BLaER1 (cell line): ENCODE measurements around the gene SPTBN4.

Experiments used
- H3K27ac ChIP-seq: shearing (Covaris generic); formaldehyde crosslinking; 2 replicates; pipeline ENCODE4 v1.8.1; 2022
- H3K27me3 ChIP-seq: shearing (Covaris generic); formaldehyde crosslinking; 2 replicates; pipeline ENCODE4 v1.8.1; 2022
- H3K36me3 ChIP-seq: shearing (Covaris generic); formaldehyde crosslinking; 2 replicates; pipeline ENCODE4 v1.8.1; 2022
- H3K4me1 ChIP-seq: shearing (Covaris generic); formaldehyde crosslinking; 2 replicates; pipeline ENCODE4 v1.8.1; 2022
- H3K4me2 ChIP-seq: shearing (Covaris generic); formaldehyde crosslinking; 2 replicates; pipeline ENCODE4 v1.8.1; 2022
- H3K4me3 ChIP-seq: shearing (Covaris generic); formaldehyde crosslinking; 2 replicates; pipeline ENCODE4 v1.8.1; 2022
- H3K9ac ChIP-seq: shearing (Covaris generic); formaldehyde crosslinking; 2 replicates; pipeline ENCODE4 v1.8.1; 2022
- H3K9me3 ChIP-seq: shearing (Covaris generic); formaldehyde crosslinking; 2 replicates; pipeline ENCODE4 v1.8.1; 2022
- H4K20me1 ChIP-seq: shearing (Covaris generic); formaldehyde crosslinking; 2 replicates; pipeline ENCODE4 v1.8.1; 2022
- Cebpa-rat ChIP-seq: shearing (Covaris generic); IDR thresholded peaks from 2 replicates; pipeline ENCODE4 v1.8.1; 2022

SPTBN4 gene

DNA sequence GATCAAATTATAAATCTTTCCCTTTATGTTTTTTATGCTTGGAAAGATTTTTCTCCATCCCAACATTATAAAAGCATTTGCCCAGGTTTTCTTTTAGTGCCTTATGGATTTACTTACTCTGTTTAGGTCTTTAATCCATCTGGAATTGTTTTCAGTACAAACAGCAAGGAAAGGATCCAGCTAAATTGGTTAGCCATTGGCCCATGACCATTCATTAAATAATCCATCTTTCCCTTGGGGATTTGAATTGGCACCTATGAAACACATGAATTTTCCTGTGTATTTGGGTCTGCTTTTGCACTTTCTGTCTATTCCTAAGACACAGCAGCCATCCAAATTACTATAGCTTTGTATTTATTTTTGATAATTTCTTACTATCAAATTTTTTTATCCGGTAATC, 81.0 kb downstream of the SPTBN4 start:
- Histone ChIP-seq H3K4me3 (no peak overlapping the region), H3K36me3 (no peaks in the 10 kb centered on the region), H3K27me3 (peaks cover 3% of the 10 kb centered on the region), H3K4me2 (no peak overlapping the region), H4K20me1 (no peaks in the 10 kb centered on the region), H3K9me3 (peaks cover 13% of the 10 kb centered on the region), H3K27ac (no peak overlapping the region), H3K9ac (no peak overlapping the region), H3K4me1 (peaks cover 13% of the 10 kb centered on the region)
- TF ChIP-seq Cebpa-rat, result no peak

DNA sequence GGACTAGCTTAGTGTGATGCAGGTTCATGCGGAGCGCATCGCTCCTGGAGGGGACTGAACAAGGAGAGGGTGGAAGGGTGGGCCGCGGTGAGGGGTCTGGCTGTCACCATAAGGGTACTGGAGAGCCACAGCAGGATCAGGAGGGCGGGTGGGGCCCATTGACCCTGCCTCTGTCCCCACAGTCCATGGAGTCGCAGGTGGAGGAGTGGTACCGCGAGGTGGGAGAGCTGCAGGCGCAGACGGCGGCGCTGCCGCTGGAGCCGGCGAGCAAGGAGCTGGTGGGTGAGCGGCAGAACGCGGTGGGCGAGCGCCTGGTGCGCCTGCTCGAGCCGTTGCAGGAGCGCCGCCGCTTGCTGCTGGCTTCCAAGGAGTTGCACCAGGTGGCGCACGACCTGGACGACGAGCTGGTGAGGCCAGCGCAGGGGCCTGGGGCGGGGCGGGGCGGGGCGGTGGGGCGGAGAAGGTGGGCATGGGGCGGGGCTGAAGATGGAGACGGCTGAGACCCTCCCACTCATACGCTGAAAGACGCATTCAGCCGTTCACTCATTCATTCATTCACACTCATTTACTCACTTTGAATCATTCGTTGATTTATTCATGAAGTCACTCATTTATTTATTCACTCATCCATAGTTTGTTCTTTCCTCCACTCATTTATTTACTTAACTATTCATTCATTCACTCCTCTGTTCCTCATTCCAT, 82.4 kb downstream of the SPTBN4 start:
- Histone ChIP-seq H3K27me3 (peaks cover 16% of the 10 kb centered on the region), H3K9me3 (peaks cover 13% of the 10 kb centered on the region)

DNA sequence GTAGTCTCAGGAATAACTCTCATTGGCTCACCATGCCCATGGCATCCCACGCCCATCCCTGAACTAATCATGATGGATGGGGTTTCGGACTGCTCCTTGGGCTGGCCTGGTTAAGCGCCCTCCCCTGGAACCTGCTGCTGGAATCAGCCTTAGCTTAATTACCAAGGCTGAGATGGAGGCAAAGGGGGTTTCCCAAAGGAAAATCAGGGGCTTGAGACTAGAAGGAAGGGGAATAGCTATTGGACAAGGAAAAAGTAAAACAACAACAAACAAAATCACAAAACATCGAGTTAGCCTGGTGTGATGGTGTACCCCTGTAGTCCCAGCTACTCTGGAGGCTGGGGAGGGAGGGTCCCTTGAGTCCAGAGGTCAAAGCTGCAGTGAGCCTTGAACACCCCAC, 84.2 kb downstream of the SPTBN4 start:
- Histone ChIP-seq H3K36me3 (no peaks in the 10 kb centered on the region), H3K4me3 (no peak overlapping the region), H3K4me1 (peaks cover 10% of the 10 kb centered on the region; the same call in 1 of the 2 replicates), H3K9me3 (peaks cover 9% of the 10 kb centered on the region), H3K27me3 (peaks cover 29% of the 10 kb centered on the region), H3K9ac (no peak overlapping the region), H3K4me2 (no peak overlapping the region), H3K27ac (no peak overlapping the region), H4K20me1 (no peaks in the 10 kb centered on the region)
- no peak for TF ChIP-seq Cebpa-rat

More for the DNA sequence above, 82.4 kb downstream of the SPTBN4 start:
- Histone ChIP-seq H3K27ac (no peak overlapping the region), H3K9ac (no peak overlapping the region), H3K4me1 (peaks cover 5% of the 10 kb centered on the region; the same call in 1 of the 2 replicates), H3K4me2 (peak overlapping the region; percentile 55), H4K20me1 (no peaks in the 10 kb centered on the region), H3K36me3 (no peaks in the 10 kb centered on the region), H3K4me3 (no peak overlapping the region)
- TF ChIP-seq Cebpa-rat, result no peak

DNA sequence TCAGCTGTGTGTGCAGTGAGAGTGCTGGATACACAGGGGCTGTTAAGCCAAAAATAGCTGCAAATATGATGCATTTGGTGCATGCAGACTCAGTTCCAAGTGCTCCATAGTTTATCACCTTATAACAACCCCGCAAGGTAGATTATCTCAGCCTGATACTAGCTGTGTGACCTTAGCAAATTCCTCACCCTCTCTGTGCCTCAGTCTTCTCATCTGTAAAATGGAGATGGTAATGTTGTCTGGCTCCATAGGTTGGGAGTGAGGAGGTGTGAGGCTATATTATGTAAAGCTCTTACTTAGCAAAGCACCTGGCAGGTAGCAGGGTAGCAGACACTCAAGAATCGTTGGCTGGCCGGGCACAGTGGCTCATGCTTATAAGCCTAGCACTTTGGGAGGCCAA, 86.0 kb downstream of the SPTBN4 start:
- Histone ChIP-seq H3K4me3 (no peak overlapping the region), H3K9me3 (no peaks in the 10 kb centered on the region), H3K27me3 (peaks cover 29% of the 10 kb centered on the region), H3K27ac (no peak overlapping the region), H3K4me1 (peaks cover 10% of the 10 kb centered on the region; the same call in 1 of the 2 replicates), H3K36me3 (no peaks in the 10 kb centered on the region), H4K20me1 (no peaks in the 10 kb centered on the region), H3K9ac (no peak overlapping the region), H3K4me2 (no peak overlapping the region)
- no peak for TF ChIP-seq Cebpa-rat

DNA sequence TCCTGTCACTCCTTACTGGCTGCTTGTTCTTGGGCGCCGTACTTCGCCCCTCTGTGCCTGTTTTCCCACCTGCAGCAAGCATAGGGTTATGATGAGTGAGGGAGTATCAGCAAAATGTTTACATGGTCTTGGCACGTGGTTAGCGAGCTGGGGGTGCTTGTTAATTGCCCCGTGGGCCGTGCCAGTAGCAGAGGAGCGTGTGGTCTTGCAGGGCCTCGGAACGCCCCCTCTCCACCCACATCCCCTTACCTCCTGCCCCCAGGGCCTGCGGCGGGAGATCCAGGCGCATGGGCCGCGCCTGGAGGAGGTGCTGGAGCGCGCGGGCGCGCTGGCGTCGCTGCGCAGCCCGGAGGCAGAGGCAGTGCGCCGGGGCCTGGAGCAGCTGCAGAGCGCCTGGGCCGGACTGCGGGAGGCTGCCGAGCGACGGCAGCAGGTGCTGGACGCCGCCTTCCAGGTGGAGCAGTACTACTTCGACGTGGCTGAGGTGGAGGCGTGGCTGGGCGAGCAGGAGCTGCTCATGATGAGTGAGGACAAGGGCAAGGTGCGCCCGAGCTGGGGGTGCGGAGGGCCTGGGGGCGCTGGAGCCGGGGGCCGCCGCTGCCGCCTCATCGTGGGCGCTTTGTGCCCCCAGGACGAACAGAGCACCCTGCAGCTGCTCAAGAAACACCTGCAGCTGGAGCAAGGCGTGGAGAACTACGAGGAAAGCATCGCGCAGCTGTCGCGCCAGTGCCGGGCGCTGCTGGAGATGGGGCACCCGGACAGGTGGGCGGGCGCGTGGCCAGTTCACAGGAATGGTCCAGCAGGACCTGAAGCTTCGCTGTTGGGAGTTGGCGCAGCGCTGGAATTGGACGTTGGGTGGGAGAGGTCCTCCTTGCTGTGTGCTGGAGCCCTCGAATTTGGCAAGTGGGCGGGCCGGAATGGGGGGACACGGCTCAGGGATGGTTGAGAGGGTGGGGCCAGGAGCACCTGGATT, 87.4 kb downstream of the SPTBN4 start:
- no peak overlapping the region for H3K27ac ChIP-seq
- H3K4me3 ChIP-seq, result no peak overlapping the region
- H3K36me3 ChIP-seq, result no peaks in the 10 kb centered on the region
- peaks cover 29% of the 10 kb centered on the region for H3K27me3 ChIP-seq
- peaks cover 10% of the 10 kb centered on the region; the same call in 1 of the 2 replicates for H3K4me1 ChIP-seq
- H3K9me3 ChIP-seq, result no peaks in the 10 kb centered on the region
- no peaks in the 10 kb centered on the region for H4K20me1 ChIP-seq
- H3K4me2 ChIP-seq, result 0 out of 2 replicates have a peak overlapping the region, but pooled peaks have one; percentile 7
- no peak for TF ChIP-seq Cebpa-rat
- no peak overlapping the region for H3K9ac ChIP-seq

DNA sequence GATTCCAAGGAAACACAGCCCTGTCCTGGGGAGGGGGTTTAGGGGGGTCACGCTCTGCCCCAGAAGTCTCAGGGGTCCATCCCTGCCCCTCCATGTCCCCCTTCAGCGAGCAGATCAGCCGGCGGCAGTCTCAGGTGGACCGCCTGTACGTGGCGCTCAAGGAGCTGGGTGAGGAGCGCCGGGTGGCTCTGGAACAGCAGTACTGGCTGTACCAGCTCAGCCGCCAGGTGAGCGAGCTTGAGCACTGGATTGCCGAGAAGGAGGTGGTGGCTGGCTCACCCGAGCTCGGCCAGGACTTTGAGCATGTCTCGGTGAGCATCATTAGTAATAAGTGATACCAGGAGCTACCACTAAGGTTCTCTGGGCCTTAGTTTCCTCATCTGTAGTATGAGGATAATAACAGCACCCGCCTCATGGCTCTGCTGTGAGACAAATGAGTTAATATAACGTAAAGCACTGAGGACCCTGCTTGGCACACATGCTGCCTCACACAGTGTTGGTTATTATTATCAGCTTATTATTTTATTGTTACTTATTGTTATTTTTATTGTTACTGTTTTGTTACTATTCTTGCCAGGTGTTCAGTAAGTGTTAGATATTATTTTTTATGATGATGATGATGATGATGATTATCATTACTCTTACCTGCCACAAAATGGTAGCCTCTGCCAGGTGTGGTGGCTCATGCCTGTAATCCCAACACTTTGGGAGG, 89.3 kb downstream of the SPTBN4 start:
- Histone ChIP-seq H3K27me3 (peaks cover 29% of the 10 kb centered on the region), H3K4me1 (peaks cover 10% of the 10 kb centered on the region; the same call in 1 of the 2 replicates), H3K27ac (no peak overlapping the region), H3K4me2 (no peak overlapping the region), H3K9me3 (no peaks in the 10 kb centered on the region), H3K9ac (no peak overlapping the region), H3K4me3 (no peak overlapping the region), H3K36me3 (no peaks in the 10 kb centered on the region), H4K20me1 (no peaks in the 10 kb centered on the region)
- TF ChIP-seq Cebpa-rat, result no peak

DNA sequence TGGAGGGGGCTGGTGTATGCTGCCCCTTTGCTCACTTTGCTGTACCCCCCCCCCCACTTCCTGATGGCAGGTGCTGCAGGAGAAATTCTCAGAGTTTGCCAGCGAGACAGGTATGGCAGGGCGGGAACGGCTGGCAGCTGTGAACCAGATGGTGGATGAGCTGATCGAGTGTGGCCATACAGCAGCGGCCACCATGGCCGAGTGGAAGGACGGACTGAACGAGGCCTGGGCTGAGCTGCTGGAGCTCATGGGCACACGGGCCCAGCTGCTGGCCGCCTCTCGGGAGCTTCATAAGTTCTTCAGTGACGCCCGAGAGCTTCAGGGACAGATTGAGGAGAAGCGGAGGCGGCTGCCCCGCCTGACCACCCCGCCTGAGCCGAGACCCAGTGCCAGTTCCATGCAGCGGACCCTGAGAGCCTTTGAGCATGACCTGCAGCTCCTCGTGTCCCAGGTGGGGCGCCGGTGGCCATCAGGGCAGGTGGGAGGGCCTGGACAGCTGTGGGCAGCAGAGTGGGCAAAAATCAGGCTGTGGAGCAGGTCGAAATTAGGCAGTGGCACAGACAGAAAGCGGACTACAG, 90.2 kb downstream of the SPTBN4 start:
- no peaks in the 10 kb centered on the region for H3K9me3 ChIP-seq
- no peak overlapping the region for H3K4me3 ChIP-seq
- peaks cover 29% of the 10 kb centered on the region for H3K27me3 ChIP-seq
- no peaks in the 10 kb centered on the region for H3K36me3 ChIP-seq
- no peak overlapping the region for H3K9ac ChIP-seq
- no peaks in the 10 kb centered on the region for H4K20me1 ChIP-seq
- TF ChIP-seq Cebpa-rat, result no peak
- H3K4me2 ChIP-seq, result no peak overlapping the region
- peaks cover 14% of the 10 kb centered on the region; the same call in 1 of the 2 replicates for H3K4me1 ChIP-seq
- H3K27ac ChIP-seq, result no peak overlapping the region

DNA sequence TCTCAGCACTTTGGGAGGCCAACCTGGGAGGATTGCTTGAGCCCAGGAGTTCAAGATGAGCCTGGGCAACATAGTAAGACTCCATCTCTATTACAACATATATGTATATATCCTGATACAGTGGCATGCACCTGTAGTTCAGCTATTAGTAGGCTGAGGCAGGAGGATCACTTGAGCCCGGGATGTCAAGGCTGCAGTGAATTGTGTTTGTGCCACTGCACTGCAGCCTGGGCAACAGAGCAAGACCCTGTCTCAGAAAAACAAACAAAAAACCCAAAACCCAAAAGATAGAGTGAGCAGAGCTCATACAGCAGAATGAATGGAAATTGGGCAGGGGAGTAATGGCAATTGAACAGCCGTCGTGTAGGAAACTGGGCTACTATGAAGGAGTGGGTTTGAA, 92.6 kb downstream of the SPTBN4 start:
- Histone ChIP-seq H3K4me1 (peaks cover 10% of the 10 kb centered on the region; the same call in 1 of the 2 replicates), H3K27me3 (peaks cover 11% of the 10 kb centered on the region), H3K4me3 (no peak overlapping the region), H3K9ac (no peak overlapping the region), H3K27ac (no peak overlapping the region), H3K36me3 (no peaks in the 10 kb centered on the region), H4K20me1 (no peaks in the 10 kb centered on the region), H3K4me2 (no peak overlapping the region), H3K9me3 (no peaks in the 10 kb centered on the region)
- no peak for TF ChIP-seq Cebpa-rat

DNA sequence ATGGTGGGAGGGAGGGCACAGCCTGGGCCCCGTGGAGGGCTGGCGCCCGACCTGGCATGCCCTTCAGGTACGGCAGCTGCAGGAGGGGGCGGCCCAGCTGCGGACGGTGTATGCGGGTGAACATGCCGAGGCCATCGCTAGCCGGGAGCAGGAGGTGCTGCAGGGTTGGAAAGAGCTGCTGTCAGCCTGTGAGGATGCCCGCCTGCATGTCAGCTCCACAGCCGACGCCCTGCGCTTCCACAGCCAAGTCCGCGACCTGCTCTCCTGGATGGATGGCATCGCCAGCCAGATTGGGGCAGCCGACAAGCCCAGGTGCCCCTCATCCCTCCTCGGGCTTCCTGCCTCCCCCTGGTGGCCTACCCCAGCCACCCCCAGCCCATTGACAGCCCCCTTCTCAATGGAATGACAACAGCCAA, 93.3 kb downstream of the SPTBN4 start:
- Histone ChIP-seq H3K9me3 (no peaks in the 10 kb centered on the region), H3K27ac (no peak overlapping the region), H4K20me1 (no peaks in the 10 kb centered on the region), H3K27me3 (peaks cover 4% of the 10 kb centered on the region; the same call in 1 of the 2 replicates), H3K4me2 (no peak overlapping the region), H3K9ac (no peak overlapping the region), H3K4me3 (no peak overlapping the region), H3K36me3 (no peaks in the 10 kb centered on the region), H3K4me1 (peaks cover 7% of the 10 kb centered on the region; the same call in 1 of the 2 replicates)
- no peak for TF ChIP-seq Cebpa-rat
